ENCODE measurements around the gene HSPB1. TPM values are rescaled to one million over a fixed set of nuclear protein-coding genes. Genes with fewer than 3 reads are reported as not detected.
"Not testable (repeated sequence)": the region's sequence is repeated elsewhere in the genome, so short reads cannot be mapped to it uniquely, and the experiment has no call there.

HSPB1 gene
- total RNA-seq, 1 donor from 2014 or later, result 3,139 TPM

DNA sequence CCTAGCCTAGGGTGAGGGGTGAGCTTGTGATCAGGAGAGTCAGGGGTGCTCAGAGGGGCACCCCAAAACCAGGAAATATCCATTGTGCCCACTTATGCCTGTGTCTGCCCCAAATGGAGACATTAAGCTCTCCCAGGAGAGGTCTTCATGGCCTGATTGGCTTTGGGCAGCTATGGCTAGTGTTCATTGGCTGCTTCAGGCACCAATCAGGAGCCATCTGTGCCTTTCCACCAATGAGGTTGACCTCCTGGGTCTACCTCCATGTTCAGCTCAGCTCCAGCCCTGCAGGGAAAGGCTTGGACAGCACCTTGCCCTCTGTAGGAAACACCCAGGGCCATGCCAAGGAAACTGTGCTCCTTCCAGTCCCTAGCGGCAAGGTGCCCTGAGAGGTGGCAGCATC lies 23.9 kb upstream of the HSPB1 start:
- intact Hi-C loops (cut with DNase I), result no loop called here
- DNase-seq (ENCODE audit: missing footprints) (no peak), ATAC-seq (no peak)

DNA sequence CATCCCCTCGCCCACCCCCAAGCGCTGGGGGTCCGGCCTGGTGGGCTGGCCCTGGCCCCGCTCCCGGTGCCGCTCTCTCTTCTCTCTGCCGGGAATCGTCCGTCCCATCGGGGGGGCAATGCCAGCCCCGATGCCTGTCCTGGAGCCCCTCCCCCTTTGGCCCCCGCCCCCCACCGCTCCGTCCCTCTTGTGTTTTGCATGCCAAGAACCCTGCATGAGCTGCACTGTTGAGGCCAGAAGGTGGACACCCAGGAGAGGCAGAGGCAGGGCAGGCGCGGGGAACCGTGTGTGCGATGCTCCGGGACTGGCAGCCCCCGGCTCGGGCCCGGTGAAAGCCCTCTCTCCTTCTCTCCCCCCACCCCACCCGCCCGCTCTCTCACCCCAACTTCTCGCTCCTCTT lies 22.1 kb upstream of the HSPB1 start:
- ATAC-seq, result no peak
- no peak for DNase-seq (ENCODE audit: missing footprints)
- intact Hi-C loops (cut with DNase I), result loop anchor here (5.0 to 10.0 kb wide), 2 partner anchors 37 to 106 kb away; no protein-coding TSS in a partner anchor

DNA sequence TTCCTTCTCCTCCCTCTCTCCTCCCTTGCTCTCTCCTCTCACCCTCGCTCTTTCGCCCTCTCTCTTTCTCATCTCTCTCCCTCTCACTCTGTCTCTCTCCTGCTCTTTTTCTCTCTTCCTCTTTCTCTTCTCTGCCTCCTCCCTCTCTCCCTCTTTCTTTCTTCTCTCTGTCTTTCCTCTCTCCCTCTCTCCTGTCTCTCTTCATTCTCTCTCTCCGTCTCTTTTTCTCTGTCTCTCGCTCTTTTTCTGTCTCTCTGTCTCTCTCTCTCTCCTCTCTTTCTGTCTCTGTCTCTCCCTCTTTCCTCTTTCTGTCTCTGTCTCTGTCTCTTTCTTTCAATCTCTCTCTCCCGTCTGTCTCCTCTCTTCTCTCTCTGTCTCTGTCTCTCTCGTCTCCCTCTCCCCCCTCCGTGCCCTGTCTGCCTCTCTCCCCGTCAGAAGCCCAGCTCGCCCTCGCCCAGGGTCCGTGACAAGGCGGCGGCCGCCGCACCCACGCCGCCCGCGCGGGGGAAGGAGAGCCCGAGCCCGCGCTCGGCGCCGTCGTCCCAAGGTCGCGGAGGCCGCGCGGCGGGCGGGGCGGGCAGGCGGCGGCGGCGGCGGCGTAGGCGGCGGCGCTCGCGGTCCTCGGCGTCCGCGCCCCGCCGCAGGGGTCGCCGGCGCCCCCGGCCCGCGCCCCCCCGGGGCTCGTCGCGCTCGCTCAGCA lies 21.3 kb upstream of the HSPB1 start:
- no peak for DNase-seq (ENCODE audit: missing footprints)
- intact Hi-C loops (cut with DNase I), result loop anchor here (5.0 to 10.0 kb wide), 2 partner anchors 36 to 106 kb away; no protein-coding TSS in a partner anchor
- ATAC-seq, result peak; percentile 34

DNA sequence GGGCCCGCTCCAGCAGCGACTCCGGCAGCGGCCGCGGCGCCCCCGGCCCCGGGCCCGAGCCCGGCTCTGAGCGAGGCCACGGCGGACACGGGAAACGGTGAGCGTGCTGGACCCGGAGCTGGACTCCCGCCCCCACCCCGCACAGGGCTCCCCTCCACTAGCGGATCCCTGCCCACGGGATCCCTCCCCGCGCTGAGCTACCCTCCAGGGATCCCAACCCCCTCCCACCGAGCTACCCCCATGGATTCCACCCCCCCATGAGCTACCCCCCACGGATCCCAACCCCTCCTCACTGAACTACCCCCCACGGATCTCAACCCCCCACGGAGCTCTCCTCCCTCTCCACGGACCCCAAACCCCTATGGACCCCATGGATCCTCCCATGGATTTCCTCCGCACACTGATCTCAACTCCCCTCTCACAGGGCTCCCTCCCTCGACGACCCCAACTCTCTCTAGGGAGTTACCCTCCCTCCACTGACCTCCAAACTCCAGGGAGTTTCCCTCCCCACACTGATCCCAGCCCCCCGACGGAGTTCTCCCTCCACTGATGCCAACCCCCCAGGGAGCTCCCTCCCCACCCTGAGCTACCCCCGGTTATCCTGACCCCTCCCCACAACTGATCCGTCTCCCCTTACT lies 20.6 kb upstream of the HSPB1 start:
- intact Hi-C loops (cut with DNase I), result loop anchor here (5.0 to 10.0 kb wide), 2 partner anchors 35 to 107 kb away; no protein-coding TSS in a partner anchor
- ATAC-seq, result no peak
- no peak for DNase-seq (ENCODE audit: missing footprints)

DNA sequence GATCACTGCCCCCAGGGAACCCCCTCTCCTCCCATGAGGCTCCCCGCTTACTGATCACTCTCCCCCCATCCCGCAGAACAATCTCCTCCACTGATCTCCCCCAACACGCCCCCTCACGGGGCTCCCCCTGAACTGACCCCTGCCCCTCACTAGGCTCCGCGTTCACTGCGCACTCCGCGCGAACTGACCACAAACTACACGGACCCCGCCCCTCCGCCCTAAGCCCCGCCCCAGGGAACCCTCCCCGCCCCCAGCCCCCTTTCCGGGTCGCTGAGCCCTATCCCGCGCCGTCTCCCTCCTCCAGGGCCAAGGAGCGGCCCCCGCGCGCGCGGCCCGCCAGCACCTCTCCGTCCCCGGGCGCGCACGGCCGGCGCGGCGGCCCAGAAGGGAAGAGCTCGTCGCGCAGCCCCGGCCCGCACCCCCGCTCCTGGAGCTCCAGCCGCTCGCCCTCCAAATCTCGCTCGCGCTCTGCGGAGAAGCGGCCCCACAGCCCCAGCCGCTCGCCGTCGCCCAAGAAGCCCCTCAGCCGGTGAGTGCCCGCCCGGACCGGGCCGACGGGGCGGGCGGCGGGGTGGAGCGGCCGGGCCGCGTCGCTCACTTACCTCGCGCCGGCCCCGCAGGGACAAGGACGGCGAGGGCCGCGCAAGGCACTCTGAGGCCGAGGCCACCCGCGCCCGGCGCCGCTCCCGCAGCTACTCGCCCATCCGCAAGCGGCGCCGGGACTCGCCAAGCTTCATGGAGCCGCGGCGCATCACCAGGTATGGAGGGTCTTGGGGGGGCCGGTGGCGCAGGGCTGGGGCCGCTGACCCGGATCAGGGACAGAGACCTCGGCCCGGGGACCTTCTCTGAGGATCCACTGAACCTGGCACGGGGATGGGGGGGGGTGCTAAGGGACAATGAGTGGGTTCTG lies 19.9 kb upstream of the HSPB1 start:
- ATAC-seq (peak; percentile 74), DNase-seq (ENCODE audit: missing footprints) (no peak)
- intact Hi-C loops (cut with DNase I), result loop anchor here (5.0 to 10.0 kb wide), 2 partner anchors 35 to 108 kb away; no protein-coding TSS in a partner anchor

DNA sequence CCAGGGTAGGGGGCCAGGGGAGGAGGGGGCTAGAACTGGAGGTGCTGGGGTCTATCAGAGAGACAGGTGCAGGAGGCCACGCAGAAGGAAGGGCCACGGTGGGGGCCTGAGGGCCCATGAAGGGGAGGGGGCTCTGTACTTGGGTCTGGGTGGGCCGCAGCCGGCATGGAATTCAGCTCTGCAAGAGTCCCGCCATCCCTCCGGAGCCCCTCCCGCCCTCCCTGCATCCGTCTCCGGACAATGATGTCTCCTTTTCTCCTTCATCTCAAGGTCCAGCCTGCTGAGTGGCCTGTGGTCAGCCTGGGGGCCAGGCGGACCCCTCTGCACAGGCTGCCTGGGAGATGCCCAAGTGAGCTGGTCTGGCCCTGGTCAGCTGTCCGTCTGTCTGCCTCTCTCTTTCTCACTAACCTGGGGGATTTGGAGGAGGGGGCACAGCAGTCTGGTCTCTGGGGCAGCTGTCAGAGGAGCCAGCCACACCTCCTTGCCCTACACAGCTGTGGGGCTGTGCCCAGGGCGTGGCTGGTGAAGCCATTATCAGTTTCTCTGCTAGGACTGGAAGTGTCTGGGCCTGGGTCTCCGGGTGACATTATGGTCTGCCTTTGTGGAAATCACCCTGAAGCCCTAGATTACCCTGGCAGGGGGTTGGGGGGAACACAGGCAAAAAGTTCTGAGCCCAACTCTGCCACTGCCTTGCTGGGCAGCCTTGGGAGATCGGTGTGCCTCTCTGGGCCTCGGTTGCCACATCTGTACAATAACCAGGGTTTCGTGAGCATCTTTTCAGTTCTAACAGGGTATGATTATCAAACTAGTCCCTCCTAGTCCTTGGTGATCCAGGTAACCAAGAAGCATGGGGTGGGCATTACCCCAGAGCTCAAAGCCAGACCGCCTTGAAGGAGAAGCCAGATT lies 19.0 kb upstream of the HSPB1 start:
- ATAC-seq, result no peak
- no peak for DNase-seq (ENCODE audit: missing footprints)
- intact Hi-C loops (cut with DNase I), result loop anchor here (5.0 to 10.0 kb wide), 2 partner anchors 34 to 109 kb away; no protein-coding TSS in a partner anchor

DNA sequence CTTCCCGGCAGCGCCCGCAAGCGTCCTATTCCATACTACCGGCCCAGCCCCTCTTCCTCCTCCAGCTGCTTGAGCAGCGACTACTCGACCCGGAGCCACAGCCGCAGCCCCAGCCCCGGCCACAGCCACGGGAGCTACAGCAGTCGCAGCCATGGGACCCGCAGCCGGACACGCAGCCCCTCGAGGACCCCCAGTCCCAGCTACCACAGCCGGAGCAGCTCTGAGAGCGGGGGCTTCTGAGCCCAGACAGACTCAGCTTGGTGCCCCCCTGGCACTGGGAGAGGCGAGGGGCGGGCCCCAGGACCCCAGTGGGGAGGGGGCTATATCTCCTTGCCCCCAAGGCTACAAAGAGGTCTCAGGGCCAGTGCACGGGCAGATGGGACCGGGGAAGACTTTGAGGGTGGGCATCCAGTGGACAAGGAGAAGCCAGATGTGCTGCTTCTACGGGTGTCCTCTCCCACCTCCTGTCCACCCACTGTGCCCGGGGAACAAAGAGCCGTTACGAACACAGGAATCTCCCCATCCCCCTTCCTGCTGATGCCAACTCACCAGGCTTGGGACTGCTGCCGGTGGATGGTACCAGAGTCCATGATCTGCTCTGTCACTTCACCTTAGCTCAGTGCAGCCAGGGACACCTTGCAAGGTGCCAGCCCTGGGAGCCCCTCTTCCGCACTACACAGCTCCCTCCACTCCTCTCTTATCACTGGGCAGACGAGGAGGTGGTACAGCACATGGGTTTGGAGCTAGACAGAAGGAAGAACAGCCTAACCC lies 16.7 kb upstream of the HSPB1 start:
- DNase-seq (ENCODE audit: missing footprints) (no peak), ATAC-seq (no peak)
- intact Hi-C loops (cut with DNase I), result loop anchor here (10.0 kb wide), 1 partner anchor 111 kb away; no protein-coding TSS in a partner anchor

DNA sequence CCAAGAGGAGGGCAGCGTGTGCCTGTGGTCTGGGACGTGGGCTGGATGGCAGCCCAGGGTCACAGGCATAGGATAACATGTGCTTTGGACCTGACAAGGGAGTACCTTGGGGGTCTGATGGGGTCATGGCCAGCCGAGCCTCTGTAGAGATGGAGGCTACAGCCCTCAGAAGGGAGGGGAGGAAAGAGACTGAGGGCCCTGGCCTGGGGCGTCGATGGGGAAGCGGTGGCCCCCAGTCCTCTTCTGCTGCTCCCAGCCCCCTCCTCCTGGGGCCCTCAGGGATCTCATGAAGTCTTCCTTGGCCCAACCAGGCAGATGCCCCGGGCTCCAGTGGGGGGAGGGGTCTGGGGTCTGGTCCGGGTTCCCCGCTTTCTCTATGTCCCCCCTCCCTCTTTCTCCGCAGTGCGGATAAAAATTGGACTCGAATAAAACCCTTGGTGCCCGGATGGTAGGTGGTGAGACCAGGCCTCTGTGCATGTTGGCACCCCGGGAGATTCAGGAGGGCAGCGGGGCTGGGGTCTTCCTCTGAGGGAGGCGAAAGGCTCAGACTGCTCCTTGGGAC lies 15.6 kb upstream of the HSPB1 start:
- intact Hi-C loops (cut with DNase I), result loop anchor here (10.0 kb wide), 1 partner anchor 112 kb away; no protein-coding TSS in a partner anchor
- no peak for ATAC-seq
- DNase-seq (ENCODE audit: missing footprints), result no peak

DNA sequence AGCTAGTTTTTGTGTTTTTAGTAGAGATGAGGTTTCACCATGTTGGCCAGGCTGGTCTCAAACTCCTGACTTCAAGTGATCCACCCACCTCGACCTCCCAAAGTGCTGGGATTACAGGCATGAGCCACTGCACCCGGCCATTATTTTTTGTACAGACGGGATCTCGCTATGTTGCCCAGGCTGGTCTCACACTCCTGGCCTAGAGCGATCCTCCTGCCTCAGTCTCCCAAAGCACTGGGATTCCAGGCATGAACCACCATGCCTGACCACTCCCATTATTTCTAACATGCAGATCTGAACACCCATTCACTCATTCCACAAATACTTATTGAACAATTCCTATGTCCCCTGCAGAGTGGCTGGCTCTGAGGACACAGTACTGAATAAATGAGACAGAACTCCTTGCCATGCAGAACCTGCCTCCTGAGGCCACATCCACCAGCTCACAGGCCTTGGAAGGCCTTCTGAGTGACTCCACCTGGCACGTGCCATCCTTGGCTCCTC lies 11.6 kb upstream of the HSPB1 start:
- not testable (repeated sequence) for ATAC-seq; DNase-seq (ENCODE audit: missing footprints)
- intact Hi-C loops (cut with DNase I), result loop anchor here (1.0 kb wide), 1 partner anchor 23 kb away; no protein-coding TSS in a partner anchor

DNA sequence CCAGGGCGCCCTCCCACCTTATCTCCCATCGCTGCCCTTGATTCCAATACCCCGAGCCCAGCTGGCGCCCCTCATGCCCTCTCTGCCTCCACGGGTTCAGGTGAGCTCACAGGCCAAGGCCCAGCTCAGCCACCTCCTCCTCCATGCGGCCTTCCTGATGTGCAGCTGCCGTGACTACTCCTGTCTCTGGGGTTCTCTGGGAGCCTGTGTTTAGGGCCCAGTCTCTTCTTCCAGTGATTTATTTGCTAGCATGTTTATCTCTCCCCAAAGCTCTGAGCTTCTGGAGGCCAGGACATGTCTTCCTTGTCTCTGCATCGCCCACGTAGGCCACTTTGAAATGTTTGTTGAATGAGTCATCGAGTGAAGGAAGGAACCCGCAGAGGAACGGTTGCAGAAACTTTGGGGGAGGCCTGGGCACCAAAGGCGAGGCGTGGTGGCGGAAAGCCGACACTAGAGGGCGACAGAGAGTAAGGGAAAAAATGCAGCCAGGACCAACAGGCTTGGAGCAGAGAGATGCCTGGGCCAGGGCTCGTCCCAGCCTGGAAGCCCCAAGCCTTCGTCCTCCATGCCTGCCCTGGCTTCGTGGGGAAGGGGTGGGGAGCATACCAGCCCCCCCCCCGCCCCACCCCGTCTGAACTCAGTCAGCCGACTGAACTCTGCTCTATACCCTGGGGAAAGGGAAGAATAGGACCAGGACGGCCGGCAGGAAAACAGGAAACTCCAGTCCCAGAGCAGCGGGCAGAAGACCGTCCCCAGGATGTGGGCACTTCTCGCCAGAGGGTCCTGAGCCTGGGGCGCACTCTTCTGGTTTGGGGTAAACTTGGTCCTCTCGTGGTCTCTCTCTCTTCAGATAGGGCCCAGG lies 10.9 kb upstream of the HSPB1 start:
- DNase-seq (ENCODE audit: missing footprints), result peak; percentile 91
- intact Hi-C loops (cut with DNase I), result loop anchor here (1.0 kb wide), 1 partner anchor 23 kb away; no protein-coding TSS in a partner anchor
- ATAC-seq, result peak; percentile 78

DNA sequence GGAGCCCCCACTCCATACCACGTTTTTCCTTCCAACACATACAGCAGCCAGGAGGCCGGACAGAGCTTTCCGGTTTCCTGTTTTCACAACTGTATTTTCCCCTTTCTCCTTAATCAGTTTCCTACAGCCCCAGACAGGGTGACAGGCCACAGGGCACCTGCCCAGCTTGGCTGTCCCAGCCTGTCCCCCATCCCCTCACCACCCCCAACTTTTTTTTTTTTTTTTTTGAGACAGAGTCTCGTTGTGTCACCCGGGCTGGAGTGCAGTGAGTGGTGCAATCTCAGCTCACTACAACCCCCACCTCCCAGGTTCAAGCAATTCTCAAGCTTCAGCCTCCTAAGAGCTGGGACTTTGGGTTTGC lies 10.3 kb upstream of the HSPB1 start:
- no peak for DNase-seq (ENCODE audit: missing footprints)
- intact Hi-C loops (cut with DNase I), result no loop called here
- ATAC-seq, result peak; percentile 14

DNA sequence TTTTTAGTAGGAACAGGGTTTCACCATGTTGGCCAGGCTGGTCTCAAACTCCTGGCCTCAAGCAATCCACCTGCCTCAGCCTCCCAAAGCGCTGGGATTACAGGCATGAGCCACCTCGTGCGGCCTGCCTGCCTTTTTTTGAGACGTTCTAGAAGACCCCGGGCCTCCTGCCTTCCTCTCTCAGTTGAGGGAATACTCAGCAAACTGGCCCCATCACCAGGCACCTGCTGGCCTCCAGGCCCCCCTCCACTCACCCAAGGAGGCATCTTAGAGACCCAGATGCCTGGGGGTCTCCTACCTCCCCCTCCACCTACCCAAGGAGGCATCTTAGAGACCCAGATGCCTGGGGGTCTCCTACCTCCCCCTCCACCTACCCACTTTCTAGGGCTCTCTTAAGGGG lies 9.6 kb upstream of the HSPB1 start:
- ATAC-seq; DNase-seq (ENCODE audit: missing footprints); intact Hi-C loops (cut with DNase I): not testable (repeated sequence)

DNA sequence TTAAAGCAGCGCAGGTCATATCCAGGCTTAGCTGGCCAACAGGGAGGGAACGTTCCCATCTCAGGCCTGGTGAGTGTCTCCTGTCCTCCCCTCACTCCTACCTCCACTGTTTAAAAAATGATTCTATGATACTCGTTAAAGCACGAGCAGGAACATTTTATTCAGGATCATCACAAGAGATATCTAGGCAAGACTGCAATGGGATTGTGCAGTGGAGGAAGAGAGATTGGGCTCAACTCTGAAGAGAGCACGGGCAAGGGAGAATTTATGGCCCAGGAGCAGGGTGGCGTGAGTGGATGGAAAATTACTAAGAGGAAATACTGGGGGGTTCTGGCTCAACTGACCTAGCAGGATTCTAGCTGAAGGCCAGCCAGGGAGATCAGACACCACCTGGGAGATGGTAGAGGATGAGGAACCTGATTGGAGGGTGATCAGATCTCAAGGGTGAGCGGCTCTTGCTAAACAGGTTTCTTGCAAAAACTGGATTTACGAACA lies 9.0 kb upstream of the HSPB1 start:
- ATAC-seq (no peak), DNase-seq (ENCODE audit: missing footprints) (no peak)
- intact Hi-C loops (cut with DNase I), result no loop called here

DNA sequence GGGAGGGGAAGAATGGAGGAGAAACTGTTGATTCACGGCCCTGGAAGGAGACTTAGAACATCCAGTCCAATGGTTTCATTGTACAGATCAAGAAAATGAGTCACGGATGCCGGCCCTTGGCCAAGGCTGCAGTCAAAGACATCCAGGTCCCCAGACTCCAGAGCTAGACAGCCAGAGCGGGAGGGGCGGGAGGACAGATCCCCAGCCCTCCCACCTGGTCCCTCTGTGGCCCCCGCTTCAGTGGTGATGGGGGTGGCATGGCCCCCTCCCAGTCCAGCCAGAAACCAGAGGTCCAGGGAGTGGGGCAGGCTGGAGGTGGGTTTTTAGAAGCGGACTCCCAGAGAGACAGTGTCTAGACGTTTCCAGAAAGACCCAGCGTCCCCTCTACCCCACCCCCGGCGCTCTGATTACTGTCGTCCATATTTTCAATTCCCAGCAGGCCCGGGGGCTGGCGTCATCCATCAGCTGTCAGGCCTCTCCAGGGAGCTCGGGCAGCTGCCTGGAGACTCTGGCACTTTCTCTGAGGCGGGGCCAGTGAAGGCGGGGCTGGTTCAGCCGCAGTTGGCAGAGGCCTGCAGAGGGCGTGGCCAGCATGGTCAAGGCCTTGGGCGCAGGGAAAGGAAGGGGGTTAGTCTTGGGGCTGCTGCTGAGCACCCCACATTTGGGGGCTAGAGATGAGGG lies 8.0 kb upstream of the HSPB1 start:
- peak; percentile 97 for DNase-seq (ENCODE audit: missing footprints)
- intact Hi-C loops (cut with DNase I), result no loop called here

More for the DNA sequence above, 8.0 kb upstream of the HSPB1 start:
- peak; percentile 86 for ATAC-seq

All from Right ventricle myocardium inferior (tissue), 1 donor.